GM10248 (cell line): ENCODE measurements around the gene FCMR.

Source experiments
- CTCF ChIA-PET: fragments of 300-600 bp; sonication (Branson Sonifier 250); formaldehyde crosslinking; extraction: SDS; loops from one replicate; lab custom pipeline; 2021; ENCODE audit warnings: antibody characterized with exemption; lab: Yijun Ruan, JAX
- POLR2A ChIA-PET: fragments of 350-650 bp; sonication (Branson Sonifier 250); formaldehyde crosslinking; extraction: SDS; loops from one replicate; lab custom pipeline; 2020; ENCODE audit warnings: antibody characterized with exemption; lab: Yijun Ruan, JAX
- DNase-seq: peaks from one replicate; pipeline ENCODE4 v3.0.0; 2012; ENCODE audit errors: extremely low spot score
- TF ChIP-seq, protein P1 (sequence below): IDR thresholded peaks from 2 replicates; pipeline ENCODE4 v1.5.1; 2012; ENCODE audit warnings: mild to moderate bottlenecking, low read depth; ENCODE audit errors: extremely low read depth, missing control alignments, control extremely low read depth

Gene FCMR

DNA sequence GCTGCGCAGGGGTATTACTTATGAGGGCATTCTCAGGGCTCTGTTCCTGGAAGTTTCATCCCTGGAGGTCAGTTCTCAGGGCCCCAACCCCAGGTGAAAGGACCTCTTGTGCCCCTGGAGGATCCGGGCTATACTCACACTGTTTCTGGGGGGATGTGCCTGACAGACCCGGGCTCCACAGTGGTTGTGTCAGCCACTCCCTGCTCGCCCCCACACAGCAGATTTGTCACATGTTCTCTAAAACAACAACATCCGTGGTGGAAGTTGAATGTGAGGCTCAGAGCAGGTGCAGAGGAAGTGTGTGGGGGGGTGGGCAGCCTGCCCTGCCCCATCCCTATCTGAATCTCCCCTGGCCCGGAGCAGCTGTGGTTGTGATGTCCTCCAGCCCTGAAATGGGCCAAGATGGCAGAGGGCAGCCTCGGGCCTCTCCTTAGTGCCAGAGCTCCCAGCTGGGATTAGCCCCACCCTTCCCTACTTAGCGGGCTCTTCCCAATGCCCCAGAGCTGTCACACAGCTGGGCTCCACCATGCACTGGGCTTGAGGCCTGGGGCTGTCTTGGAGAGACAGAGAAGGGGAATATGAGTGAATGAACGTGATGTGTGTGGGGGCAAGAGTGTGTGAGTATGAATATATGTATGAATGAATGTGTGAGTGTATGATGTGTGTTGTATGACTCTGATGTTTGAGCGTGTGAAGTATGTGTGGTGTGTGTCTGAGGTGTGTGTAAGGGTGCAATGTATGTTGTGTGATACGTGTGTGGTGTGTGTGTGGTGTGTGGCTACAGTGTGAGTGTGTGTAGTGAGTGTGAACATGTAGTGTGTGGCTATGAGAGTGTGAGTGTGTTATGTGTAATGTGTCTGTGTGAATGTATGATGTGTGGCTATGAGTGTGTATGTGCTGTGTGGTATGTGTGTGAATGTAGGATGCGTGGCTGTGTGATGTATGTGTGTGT lies 1.5 kb upstream of the FCMR start:
- DNase-seq: peak; percentile 80
- ChIA-PET POLR2A (interaction anchor here (1.0 kb wide), 1 partner anchor 8 kb away, joined by 3 read pairs; no protein-coding TSS in a partner anchor), CTCF (interaction anchor here (1.1 to 12.9 kb wide), 8 partner anchors 8 to 265 kb away, joined by 3 to 307 read pairs (median 12); no protein-coding TSS in a partner anchor)
- TF ChIP-seq, protein P1, sequence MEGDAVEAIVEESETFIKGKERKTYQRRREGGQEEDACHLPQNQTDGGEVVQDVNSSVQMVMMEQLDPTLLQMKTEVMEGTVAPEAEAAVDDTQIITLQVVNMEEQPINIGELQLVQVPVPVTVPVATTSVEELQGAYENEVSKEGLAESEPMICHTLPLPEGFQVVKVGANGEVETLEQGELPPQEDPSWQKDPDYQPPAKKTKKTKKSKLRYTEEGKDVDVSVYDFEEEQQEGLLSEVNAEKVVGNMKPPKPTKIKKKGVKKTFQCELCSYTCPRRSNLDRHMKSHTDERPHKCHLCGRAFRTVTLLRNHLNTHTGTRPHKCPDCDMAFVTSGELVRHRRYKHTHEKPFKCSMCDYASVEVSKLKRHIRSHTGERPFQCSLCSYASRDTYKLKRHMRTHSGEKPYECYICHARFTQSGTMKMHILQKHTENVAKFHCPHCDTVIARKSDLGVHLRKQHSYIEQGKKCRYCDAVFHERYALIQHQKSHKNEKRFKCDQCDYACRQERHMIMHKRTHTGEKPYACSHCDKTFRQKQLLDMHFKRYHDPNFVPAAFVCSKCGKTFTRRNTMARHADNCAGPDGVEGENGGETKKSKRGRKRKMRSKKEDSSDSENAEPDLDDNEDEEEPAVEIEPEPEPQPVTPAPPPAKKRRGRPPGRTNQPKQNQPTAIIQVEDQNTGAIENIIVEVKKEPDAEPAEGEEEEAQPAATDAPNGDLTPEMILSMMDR: no peak

DNA sequence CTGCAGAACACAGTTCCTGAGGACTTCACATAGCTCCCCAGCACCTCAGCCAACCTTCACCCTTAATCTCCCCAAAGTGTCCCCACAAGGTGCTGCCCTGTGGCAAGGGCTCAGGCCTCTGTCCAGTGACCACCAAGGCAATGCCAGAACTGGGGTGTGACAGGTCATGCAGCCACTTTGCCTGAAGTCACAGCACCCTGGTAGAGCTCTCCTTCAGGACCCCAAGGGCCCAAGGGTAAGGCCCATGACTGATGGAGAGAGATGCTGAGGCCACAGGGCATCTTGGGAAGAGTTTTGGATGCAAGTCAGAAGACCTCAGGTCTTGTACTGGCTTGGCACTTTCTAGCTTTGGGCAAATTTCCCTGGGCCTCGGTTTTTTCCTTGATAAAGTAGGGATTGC lies 783 bp upstream of the FCMR start:
- DNase-seq: no peak
- TF ChIP-seq, protein P1: no peak
- ChIA-PET POLR2A (interaction anchor here (1.0 to 1.1 kb wide), 2 partner anchors 9 to 11 kb away, joined by 3 read pairs; no protein-coding TSS in a partner anchor), CTCF (interaction anchor here (0.8 to 12.9 kb wide), 12 partner anchors 8 to 310 kb away, joined by 3 to 307 read pairs (median 8); partner anchors contain the start of gene EIF2D)

GRCh38 chr1:206918076-206918475 lies 3.7 kb downstream of the FCMR start:
- DNase-seq: no peak
- CTCF ChIA-PET: interaction anchor here (0.8 to 12.9 kb wide), 15 partner anchors 9 to 284 kb away, joined by 3 to 307 read pairs (median 7); partner anchors contain the start of genes DYRK3 and IL20
- POLR2A ChIA-PET: no interaction called here
- TF ChIP-seq, protein P1: no peak

DNA sequence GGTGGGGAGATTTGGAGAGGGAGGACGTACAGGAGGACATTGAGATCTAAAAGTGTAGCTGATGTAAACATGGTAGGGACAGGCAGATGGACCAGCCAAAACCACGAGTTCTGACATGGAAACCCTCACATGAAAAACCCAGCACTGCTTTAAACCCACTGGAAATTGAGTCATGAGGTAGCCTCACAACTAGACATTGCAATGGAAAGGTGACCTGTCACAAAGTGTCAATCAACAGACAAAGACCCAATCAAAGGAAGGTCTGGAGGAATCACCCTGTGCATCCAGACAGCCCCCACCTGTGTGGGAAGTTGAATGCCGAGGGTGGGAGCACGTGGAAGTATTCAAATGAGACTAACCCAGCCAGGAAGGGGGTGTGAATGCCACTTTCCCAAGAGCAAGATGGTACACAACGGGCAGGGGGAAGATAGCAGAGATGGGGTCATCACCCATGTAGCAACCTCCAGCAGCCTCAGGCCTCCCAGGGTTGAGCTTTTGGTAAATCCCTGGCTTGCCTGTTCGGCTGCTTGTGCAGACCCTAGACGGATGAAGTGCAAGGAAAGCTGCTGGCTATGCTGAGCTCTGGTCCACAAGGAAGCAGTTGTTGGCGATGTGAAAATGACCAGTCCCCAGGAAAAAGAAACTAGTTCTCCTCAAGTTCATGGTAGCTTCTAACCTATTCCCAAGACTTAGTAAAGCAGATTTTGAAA lies 5.6 kb downstream of the FCMR start:
- ChIA-PET POLR2A (interaction anchor here (0.7 kb wide), 1 partner anchor 38 kb away, joined by 7 read pairs; no protein-coding TSS in a partner anchor), CTCF (interaction anchor here (0.7 to 12.9 kb wide), 16 partner anchors 7 to 304 kb away, joined by 3 to 307 read pairs (median 4); partner anchors contain the start of genes DYRK3 and EIF2D)
- TF ChIP-seq, protein P1: no peak
- no peak for DNase-seq

DNA sequence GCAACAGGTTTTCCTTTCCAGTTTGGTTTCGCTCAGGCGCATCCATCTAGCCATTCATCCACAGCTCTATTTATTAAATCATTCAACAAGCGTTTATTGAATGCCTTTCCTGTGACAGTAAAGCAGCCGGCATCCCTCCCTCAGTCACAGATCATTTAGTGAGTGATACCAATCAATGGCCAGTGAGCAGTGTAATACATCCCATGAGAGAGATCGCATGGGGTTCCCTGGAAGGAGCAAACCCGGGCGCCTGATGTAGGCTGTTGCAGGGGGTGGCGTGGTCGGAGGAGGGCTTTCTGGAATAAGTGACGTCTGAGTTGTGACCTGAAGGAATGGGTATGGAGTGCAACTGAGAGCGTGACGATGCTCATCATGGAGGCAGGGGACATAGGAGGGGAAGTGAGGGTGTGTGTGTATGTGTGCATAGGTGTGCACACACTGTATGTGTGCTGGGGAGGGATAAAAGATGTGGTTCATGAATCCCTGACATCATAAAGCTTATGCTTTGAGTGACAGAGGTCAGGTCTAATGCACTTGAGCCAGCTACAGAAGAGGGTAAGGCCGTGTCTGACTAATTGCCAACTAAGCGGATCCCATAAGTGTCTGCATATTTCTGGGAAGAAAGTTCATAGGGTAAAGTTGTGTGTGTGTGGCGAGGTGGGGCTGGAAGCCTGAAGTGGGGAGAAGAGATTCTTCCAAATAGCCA lies 6.6 kb downstream of the FCMR start:
- DNase-seq: no peak
- POLR2A ChIA-PET: interaction anchor here (0.7 kb wide), 2 partner anchors 37 to 124 kb away, joined by 3 to 7 read pairs; no protein-coding TSS in a partner anchor
- TF ChIP-seq, protein P1: no peak
- CTCF ChIA-PET: interaction anchor here (0.9 to 12.9 kb wide), 10 partner anchors 16 to 284 kb away, joined by 3 to 307 read pairs (median 5); no protein-coding TSS in a partner anchor
